HEK293T (cell line): Measurements from ENCODE around the gene M1AP.

ENCODE experiments used
- BHLHE40 ChIP-seq: fragments of 450-650 bp; IDR thresholded peaks from 2 replicates; pipeline ENCODE4 v1.6.1; 2016; ENCODE audit warnings: mild to moderate bottlenecking, moderate library complexity, borderline replicate concordance
- CTBP1 ChIP-seq: fragments of 450-650 bp; IDR thresholded peaks from 2 replicates; pipeline ENCODE4 v1.6.1; 2016; ENCODE audit warnings: borderline replicate concordance
- FOXA1 ChIP-seq: fragments of 450-650 bp; IDR thresholded peaks from 2 replicates; pipeline ENCODE4 v1.6.1; 2016; ENCODE audit warnings: mild to moderate bottlenecking
- TARDBP ChIP-seq: fragments of 450-650 bp; IDR thresholded peaks from 2 replicates; pipeline ENCODE4 v1.6.1; 2016

DNA sequence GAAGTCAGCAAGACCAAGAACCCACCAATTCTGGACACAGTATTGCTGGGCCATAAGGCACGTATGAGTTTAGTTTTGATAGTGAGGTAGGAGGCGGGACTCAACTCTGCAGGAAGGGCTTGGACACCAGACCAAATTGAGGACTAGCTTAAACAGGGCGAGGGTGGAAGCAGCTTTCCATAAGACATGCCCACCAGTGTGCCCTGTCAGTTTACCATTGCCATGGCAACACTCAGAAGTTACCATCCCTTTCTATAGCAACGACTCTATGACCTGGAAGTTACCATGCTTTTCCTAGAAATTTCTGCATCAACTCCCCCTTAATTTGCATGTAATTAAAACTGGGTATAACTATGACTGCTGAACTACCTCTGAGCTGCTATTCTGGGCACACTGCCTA is 2.8 kb downstream of the M1AP start:
- TF ChIP-seq FOXA1 (no peak), CTBP1 (no peak), BHLHE40 (no peak), TARDBP (no peak)
